H1 (cell line): Measurements from ENCODE around the gene DTX2. TPM values are rescaled to one million over a fixed set of nuclear protein-coding genes. Genes with fewer than 3 reads are reported as not detected.
"Not testable (repeated sequence)": the region's sequence is repeated elsewhere in the genome, so short reads cannot be mapped to it uniquely, and the experiment has no call there.

Experiments used
- CTCF ChIA-PET: fragments of 300-600 bp; sonication (Branson Sonifier 250); formaldehyde crosslinking; loops from one replicate; lab custom pipeline; 2021; ENCODE audit not compliant: partially characterized antibody; lab: Charles Lee
- POLR2A ChIA-PET: fragments of 300-600 bp; sonication (Branson Sonifier 250); formaldehyde crosslinking; loops from one replicate; lab custom pipeline; 2021; ENCODE audit warnings: inconsistent platforms; ENCODE audit not compliant: partially characterized antibody; lab: Charles Lee
- DNase-seq, 2 experiments: peaks; one replicate each; pipeline versions ENCODE4 v3.0.0 to v3.0.0-alpha.2; 2010 to 2022; ENCODE audit warnings: low spot score in 2 of 2, low read depth in 1 of 2, mixed read lengths in 1 of 2
- FAIRE-seq: peaks from 2 replicates; lab custom pipeline; 2011; peaks lifted over from hg19 to GRCh38; lab: Jason Lieb, UNC
- H2AFZ ChIP-seq: 2 replicates; pipeline ENCODE4 v1.8.1; 2012; ENCODE audit warnings: low read length, inconsistent platforms
- H2AK5ac ChIP-seq: 2 replicates; pipeline ENCODE4 v1.6.1; 2013; ENCODE audit warnings: low read depth, low read length
- H2BK120ac ChIP-seq: replicated peaks from 2 replicates; pipeline ENCODE3; 2013; ENCODE audit warnings: low read depth, low read length, inconsistent platforms
- H2BK12ac ChIP-seq: 2 replicates; pipeline ENCODE4 v1.6.1; 2013; ENCODE audit warnings: low read depth, low read length
- H2BK15ac ChIP-seq: 2 replicates; pipeline ENCODE4 v1.6.1; 2013; ENCODE audit warnings: low read length
- H2BK20ac ChIP-seq: 2 replicates; pipeline ENCODE4 v1.6.1; 2013; ENCODE audit warnings: low read length
- H2BK5ac ChIP-seq: 2 replicates; pipeline ENCODE4 v1.6.1; 2013; ENCODE audit warnings: low read depth, low read length
- H3K14ac ChIP-seq: 2 replicates; pipeline ENCODE4 v1.6.1; 2013; ENCODE audit warnings: inconsistent platforms; ENCODE audit not compliant: insufficient read length
- H3K18ac ChIP-seq: 2 replicates; pipeline ENCODE4 v1.6.1; 2013; ENCODE audit warnings: low read length; ENCODE audit errors: extremely low read depth
- H3K23ac ChIP-seq: 2 replicates; pipeline ENCODE4 v1.6.1; 2013; ENCODE audit warnings: inconsistent platforms; ENCODE audit not compliant: insufficient read length
- H3K23me2 ChIP-seq: 2 replicates; pipeline ENCODE4 v1.6.1; 2013; ENCODE audit warnings: low read depth, low read length
- H3K27ac ChIP-seq: 2 replicates; pipeline ENCODE4 v1.6.1; 2011; ENCODE audit warnings: low read depth, low read length, inconsistent platforms
- H3K27me3 ChIP-seq, 4 experiments: replicated peaks in 1 of 4; 1 replicate in 1 of 4; 2 replicates in 3 of 4; pipeline versions ENCODE4 v1.6.1 to v1.8.1; 2011 to 2013; ENCODE audit warnings: low read length in 3 of 4, mild to moderate bottlenecking in 3 of 4, inconsistent platforms in 2 of 4, mixed read lengths in 2 of 4, moderate library complexity in 1 of 4; ENCODE audit not compliant: control insufficient read depth in 3 of 4, insufficient read depth in 3 of 4; ENCODE audit errors: extremely low read depth in 1 of 4
- H3K36me3 ChIP-seq, 4 experiments: 2 replicates each; pipeline versions ENCODE4 v1.6.1 to v1.8.1; 2011 to 2013; ENCODE audit warnings: mild to moderate bottlenecking in 4 of 4, low read length in 3 of 4, moderate library complexity in 2 of 4, control low read depth in 1 of 4, inconsistent platforms in 1 of 4; ENCODE audit not compliant: insufficient read depth in 4 of 4, control insufficient read depth in 2 of 4
- H3K4ac ChIP-seq: replicated peaks from 2 replicates; pipeline ENCODE3; 2013; ENCODE audit warnings: low read length, low read depth, mixed read lengths, inconsistent platforms; ENCODE audit not compliant: insufficient read length
- H3K4me1 ChIP-seq, 4 experiments: replicated peaks in 1 of 4; 1 replicate in 1 of 4; 2 replicates in 3 of 4; pipeline versions ENCODE4 v1.6.1 to v1.8.1; 2011 to 2013; ENCODE audit warnings: low read length in 3 of 4, inconsistent platforms in 2 of 4, mixed read lengths in 1 of 4; ENCODE audit not compliant: insufficient read depth in 4 of 4, control insufficient read depth in 3 of 4
- H3K4me2 ChIP-seq, 2 experiments: 2 replicates each; pipeline versions ENCODE4 v1.6.1 to v1.8.1; 2011 to 2013; ENCODE audit warnings: low read depth in 2 of 2, low read length in 2 of 2, control low read depth in 1 of 2, inconsistent platforms in 1 of 2, mild to moderate bottlenecking in 1 of 2; ENCODE audit not compliant: insufficient read depth in 1 of 2
- H3K4me3 ChIP-seq, 4 experiments: fragments of 200-600, 300-600 bp in 1 of 4; sonication (generic), shearing (Covaris generic), sonication (Bioruptor Twin) in 1 of 4; 2 replicates each; pipeline versions ENCODE4 v1.5.1 to v1.8.1; 2011 to 2016; ENCODE audit warnings: low read length in 4 of 4, low read depth in 3 of 4, control low read depth in 2 of 4, inconsistent platforms in 2 of 4, mild to moderate bottlenecking in 2 of 4, mixed read lengths in 1 of 4, moderate library complexity in 1 of 4; ENCODE audit not compliant: insufficient read depth in 2 of 4; ENCODE audit errors: extremely low read depth in 1 of 4
- H3K56ac ChIP-seq: replicated peaks from 2 replicates; pipeline ENCODE3; 2013; ENCODE audit warnings: low read depth, mild to moderate bottlenecking, mixed read lengths, low read length, inconsistent platforms; ENCODE audit not compliant: insufficient read length
- H3K79me1 ChIP-seq: 2 replicates; pipeline ENCODE4 v1.6.1; 2013; ENCODE audit warnings: low read depth, low read length, control low read depth
- H3K79me2 ChIP-seq, 2 experiments: 2 replicates each; pipeline versions ENCODE4 v1.6.1 to v1.8.1; 2012 to 2013; ENCODE audit warnings: low read length in 2 of 2, mild to moderate bottlenecking in 2 of 2, inconsistent platforms in 1 of 2; ENCODE audit not compliant: insufficient read depth in 2 of 2, control insufficient read depth in 1 of 2
- H3K9ac ChIP-seq, 4 experiments: replicated peaks in 1 of 4; 1 replicate in 1 of 4; 2 replicates in 3 of 4; pipeline versions ENCODE4 v1.6.1 to v1.8.1; 2011 to 2013; ENCODE audit warnings: low read depth in 3 of 4, low read length in 3 of 4, control low read depth in 2 of 4, mild to moderate bottlenecking in 2 of 4, moderate library complexity in 2 of 4, inconsistent platforms in 1 of 4; ENCODE audit errors: extremely low read depth in 1 of 4
- H3K9me3 ChIP-seq, 2 experiments: 2 replicates each; pipeline versions ENCODE4 v1.6.1 to v1.8.1; 2012 to 2013; ENCODE audit warnings: mild to moderate bottlenecking in 2 of 2, moderate library complexity in 2 of 2, control low read depth in 1 of 2, inconsistent platforms in 1 of 2, low read depth in 1 of 2, low read length in 1 of 2, mixed read lengths in 1 of 2; ENCODE audit not compliant: insufficient read depth in 2 of 2
- H4K20me1 ChIP-seq, 2 experiments: replicated peaks in 1 of 2; 2 replicates each; pipeline versions ENCODE3 to v1.8.1; 2011 to 2013; ENCODE audit warnings: inconsistent platforms in 2 of 2, low read length in 2 of 2, mild to moderate bottlenecking in 1 of 2; ENCODE audit not compliant: insufficient read depth in 2 of 2, control insufficient read depth in 1 of 2
- H4K5ac ChIP-seq: 2 replicates; pipeline ENCODE4 v1.6.1; 2013; ENCODE audit warnings: low read length, low read depth, mixed read lengths, inconsistent platforms; ENCODE audit not compliant: insufficient read length
- H4K8ac ChIP-seq: 2 replicates; pipeline ENCODE4 v1.8.0; 2013; ENCODE audit warnings: mild to moderate bottlenecking, moderate library complexity, low read length, inconsistent platforms; ENCODE audit not compliant: insufficient read depth; ENCODE audit errors: extremely low read depth
- H4K91ac ChIP-seq: replicated peaks from 2 replicates; pipeline ENCODE3; 2013; ENCODE audit warnings: low read length, mixed read lengths, inconsistent platforms; ENCODE audit not compliant: insufficient read length
- WGBS, 2 experiments: shearing (Covaris generic) in 1 of 2; methylation state at CpG; one replicate each; pipeline versions ENCODE4 v1.1.6 to v1.1.7; 2013 to 2015; ENCODE audit warnings: low lambda C conversion rate in 2 of 2, mixed read lengths in 2 of 2, inconsistent platforms in 1 of 2, low coverage in 1 of 2, missing lambda C conversion rate in 1 of 2; ENCODE audit not compliant: insufficient replicate concordance in 2 of 2, insufficient coverage in 1 of 2, insufficient read length in 1 of 2; ENCODE audit errors: extremely low coverage in 1 of 2, missing lambda C conversion rate in 1 of 2; 5-methylcytosine and 5-hydroxymethylcytosine counted together
- polyA plus RNA-seq, 7 experiments: library from polyadenylated mRNA; depleted of rRNA in 3 of 7; stranded (reverse) in 5 of 7; unstranded in 2 of 7; fragments of >200 nt in 5 of 7; fragments of 200-250 nt in 2 of 7; gene quantifications; 1 replicate in 5 of 7; 2 replicates in 1 of 7; 4 replicates in 1 of 7; pipeline versions ENCODE4 v1.2.1 to v1.2.3, GENCODE V29; 2011 to 2013; ENCODE audit warnings: missing spikeins in 2 of 7, mixed read lengths in 2 of 7
- total RNA-seq: library from RNA; stranded (reverse); fragmentation: NEBNext Ultra II Directional; extraction: Animal tissue kit (Norgen Biotek cat#: 25700); gene quantifications from 2 replicates; pipeline ENCODE4 v1.2.1, GENCODE V29; 2021

Gene DTX2
- total and polyA plus RNA-seq, 2 of the 8 experiments (the other 6 are each of a cell fraction or from before 2014, with no cell fraction given), result 37.4 to 59.1 TPM

DNA sequence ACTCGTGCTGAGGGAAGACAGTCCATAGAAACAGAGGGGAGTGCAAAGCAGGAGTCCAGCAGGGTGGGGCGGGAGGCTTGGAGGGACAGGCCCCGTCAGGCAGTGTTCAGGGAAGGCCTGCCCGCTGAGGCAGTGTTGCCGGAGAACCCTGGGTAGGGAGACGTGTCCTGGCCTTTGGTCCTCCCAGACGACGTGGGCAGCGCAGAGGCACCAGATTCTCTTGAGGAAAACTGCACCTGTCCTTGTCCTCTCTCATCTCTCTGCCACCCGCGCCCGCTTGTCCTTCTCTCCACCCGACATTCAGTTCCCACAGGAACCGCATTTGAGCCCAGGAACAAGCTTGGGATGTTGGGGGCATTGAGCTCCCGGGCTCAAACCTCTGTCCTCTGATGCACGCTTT lies 34.2 kb downstream of the DTX2 start:
- FAIRE-seq, CTCF ChIA-PET, H3K9me3 ChIP-seq, H3K14ac ChIP-seq, H2BK15ac ChIP-seq, H3K23me2 ChIP-seq, H3K4me1 ChIP-seq, H4K91ac ChIP-seq, H4K5ac ChIP-seq, H2BK120ac ChIP-seq, POLR2A ChIA-PET, H3K4me2 ChIP-seq, H3K9ac ChIP-seq, H3K27me3 ChIP-seq, H4K20me1 ChIP-seq, H3K4me3 ChIP-seq, H2BK12ac ChIP-seq, H3K36me3 ChIP-seq, H3K18ac ChIP-seq, H3K27ac ChIP-seq, H3K79me1 ChIP-seq, H2BK5ac ChIP-seq, H3K56ac ChIP-seq, DNase-seq, H2AK5ac ChIP-seq, H3K79me2 ChIP-seq, H2AFZ ChIP-seq, H2BK20ac ChIP-seq, H4K8ac ChIP-seq, H3K23ac ChIP-seq, H3K4ac ChIP-seq: not testable (repeated sequence)
- 96% methylated on average over 3 of the region's 16 CpGs; no CpG with 5 or more reads in 1 of the 2 experiments for WGBS, 2 experiments

DNA sequence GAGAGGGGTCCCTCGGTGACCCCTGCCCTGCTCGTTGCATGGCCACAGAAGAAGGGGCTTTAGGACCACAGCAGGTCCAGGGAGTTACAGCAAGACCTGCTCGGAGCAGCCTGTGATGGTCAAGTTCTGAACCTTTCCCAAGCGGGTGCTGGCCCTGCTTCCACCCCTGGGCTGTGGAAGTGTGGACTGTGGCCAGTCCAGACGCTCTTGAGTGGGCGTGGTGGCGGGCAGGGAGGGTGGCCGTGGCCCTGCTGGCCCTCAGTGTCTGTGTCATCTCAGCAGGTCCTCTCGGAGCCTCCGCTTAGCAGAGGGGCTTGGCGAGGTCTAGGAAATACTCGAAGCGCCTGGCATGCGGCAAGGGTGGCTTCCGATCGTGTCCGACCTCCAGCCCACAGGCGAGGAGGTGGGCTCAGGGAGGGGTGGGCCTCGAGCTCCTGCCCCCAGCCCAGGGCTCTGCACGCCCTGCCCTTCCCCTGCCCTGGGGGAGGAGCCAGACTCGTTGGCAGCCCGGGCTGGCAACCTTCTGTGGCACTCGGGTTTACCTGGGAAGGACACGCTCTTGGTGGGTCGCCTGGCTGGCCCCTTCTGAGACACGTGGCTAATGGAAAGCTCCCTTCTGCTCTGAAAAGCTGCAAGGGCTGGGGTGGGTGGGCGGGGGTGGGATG lies 36.5 kb downstream of the DTX2 start:
- POLR2A ChIA-PET, H3K36me3 ChIP-seq, H3K4me2 ChIP-seq, H4K20me1 ChIP-seq, H2BK15ac ChIP-seq, H3K4me3 ChIP-seq, H2BK12ac ChIP-seq, FAIRE-seq, H4K5ac ChIP-seq, H3K79me1 ChIP-seq, H3K9me3 ChIP-seq, H4K8ac ChIP-seq, H2BK120ac ChIP-seq, CTCF ChIA-PET, H3K56ac ChIP-seq, DNase-seq, H3K9ac ChIP-seq, H2BK20ac ChIP-seq, H2BK5ac ChIP-seq, H4K91ac ChIP-seq, H3K79me2 ChIP-seq, H3K18ac ChIP-seq, H3K23me2 ChIP-seq, H3K4ac ChIP-seq, H3K4me1 ChIP-seq, H3K14ac ChIP-seq, H3K23ac ChIP-seq, H3K27ac ChIP-seq, H3K27me3 ChIP-seq, H2AK5ac ChIP-seq, H2AFZ ChIP-seq: not testable (repeated sequence)
- WGBS, 2 experiments, result 95% methylated on average over 7 of the region's 27 CpGs; no CpG with 5 or more reads in 1 of the 2 experiments
